Measurements from ENCODE around the gene DOCK2.

- TF ChIP-seq, protein P1, sequence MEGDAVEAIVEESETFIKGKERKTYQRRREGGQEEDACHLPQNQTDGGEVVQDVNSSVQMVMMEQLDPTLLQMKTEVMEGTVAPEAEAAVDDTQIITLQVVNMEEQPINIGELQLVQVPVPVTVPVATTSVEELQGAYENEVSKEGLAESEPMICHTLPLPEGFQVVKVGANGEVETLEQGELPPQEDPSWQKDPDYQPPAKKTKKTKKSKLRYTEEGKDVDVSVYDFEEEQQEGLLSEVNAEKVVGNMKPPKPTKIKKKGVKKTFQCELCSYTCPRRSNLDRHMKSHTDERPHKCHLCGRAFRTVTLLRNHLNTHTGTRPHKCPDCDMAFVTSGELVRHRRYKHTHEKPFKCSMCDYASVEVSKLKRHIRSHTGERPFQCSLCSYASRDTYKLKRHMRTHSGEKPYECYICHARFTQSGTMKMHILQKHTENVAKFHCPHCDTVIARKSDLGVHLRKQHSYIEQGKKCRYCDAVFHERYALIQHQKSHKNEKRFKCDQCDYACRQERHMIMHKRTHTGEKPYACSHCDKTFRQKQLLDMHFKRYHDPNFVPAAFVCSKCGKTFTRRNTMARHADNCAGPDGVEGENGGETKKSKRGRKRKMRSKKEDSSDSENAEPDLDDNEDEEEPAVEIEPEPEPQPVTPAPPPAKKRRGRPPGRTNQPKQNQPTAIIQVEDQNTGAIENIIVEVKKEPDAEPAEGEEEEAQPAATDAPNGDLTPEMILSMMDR (IDR thresholded peaks at IDR 0.05): no peak
- no peak for TF ChIP-seq EP300 (IDR thresholded peaks at IDR 0.05)
- TF ChIP-seq POLR2AphosphoS5 (IDR thresholded peaks at IDR 0.05): no peak
- no peak for TF ChIP-seq POLR2A (IDR thresholded peaks at IDR 0.05)
Measured at GRCh38 chr5:169791251-169791650, 154.2 kb downstream of the DOCK2 start.
